ENCODE measurements around the gene CTDSPL. TPM values are rescaled to one million over a fixed set of nuclear protein-coding genes. Genes with fewer than 3 reads are reported as not detected.

Gene CTDSPL
- total and polyA plus RNA-seq, 2 of the 13 experiments (the other 11 are each of a cell fraction or from before 2014, with no cell fraction given): 26.1 to 142 TPM

DNA sequence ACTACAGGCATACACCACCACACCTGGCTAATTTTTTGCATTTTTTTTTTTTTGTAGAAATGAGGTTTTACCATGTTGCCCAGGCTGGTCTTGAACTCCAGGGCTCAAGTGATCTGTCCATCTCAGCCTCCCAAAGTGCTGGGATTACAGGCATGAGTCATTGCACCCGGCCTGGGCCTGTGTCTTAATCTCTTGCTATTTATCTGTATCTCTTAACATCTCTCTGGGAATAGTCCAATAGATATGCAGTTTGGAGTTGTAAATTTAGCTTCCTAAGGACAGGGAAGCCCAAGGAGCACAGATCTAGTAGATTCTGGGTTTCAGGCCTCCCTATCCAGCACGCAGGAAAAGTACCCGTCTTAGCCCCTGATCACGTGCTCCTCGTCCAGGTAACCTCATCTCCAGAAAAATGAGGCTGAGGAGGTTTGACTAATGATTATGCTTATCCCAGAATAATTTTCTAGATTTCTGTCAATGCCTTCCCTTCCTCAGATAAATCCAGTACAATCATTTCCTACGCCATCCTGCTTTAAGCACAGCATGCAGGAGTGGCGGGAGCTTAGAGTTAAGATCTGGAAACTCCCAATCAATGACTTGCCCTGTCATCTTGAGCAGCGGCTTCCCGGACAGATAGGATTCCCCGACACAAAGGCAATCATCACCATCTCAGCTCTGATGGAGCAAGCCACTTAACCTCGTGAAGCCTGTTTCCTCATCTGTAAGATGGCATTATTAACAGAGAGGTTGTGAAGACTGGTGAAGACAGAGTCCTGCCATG lies 12.3 kb upstream of the CTDSPL start:
- ATAC-seq (no peak), DNase-seq (ENCODE audit: low spot score) (no peak), FAIRE-seq (no peak)
- no peak overlapping the region for H3K4me2 ChIP-seq (ENCODE audit: low read depth, low read length)
- H3K27ac ChIP-seq (ENCODE audit: extremely low read length, insufficient read depth, low read length): no peak overlapping the region
- no peak for TF ChIP-seq NR1H2 (CRISPR knock-in tag; IDR thresholded peaks at IDR 0.05; ENCODE audit: borderline replicate concordance, low read depth)
- TF ChIP-seq ZNF598 (CRISPR knock-in tag; IDR thresholded peaks at IDR 0.05; ENCODE audit: borderline replicate concordance): no peak
- TF ChIP-seq, protein P1, sequence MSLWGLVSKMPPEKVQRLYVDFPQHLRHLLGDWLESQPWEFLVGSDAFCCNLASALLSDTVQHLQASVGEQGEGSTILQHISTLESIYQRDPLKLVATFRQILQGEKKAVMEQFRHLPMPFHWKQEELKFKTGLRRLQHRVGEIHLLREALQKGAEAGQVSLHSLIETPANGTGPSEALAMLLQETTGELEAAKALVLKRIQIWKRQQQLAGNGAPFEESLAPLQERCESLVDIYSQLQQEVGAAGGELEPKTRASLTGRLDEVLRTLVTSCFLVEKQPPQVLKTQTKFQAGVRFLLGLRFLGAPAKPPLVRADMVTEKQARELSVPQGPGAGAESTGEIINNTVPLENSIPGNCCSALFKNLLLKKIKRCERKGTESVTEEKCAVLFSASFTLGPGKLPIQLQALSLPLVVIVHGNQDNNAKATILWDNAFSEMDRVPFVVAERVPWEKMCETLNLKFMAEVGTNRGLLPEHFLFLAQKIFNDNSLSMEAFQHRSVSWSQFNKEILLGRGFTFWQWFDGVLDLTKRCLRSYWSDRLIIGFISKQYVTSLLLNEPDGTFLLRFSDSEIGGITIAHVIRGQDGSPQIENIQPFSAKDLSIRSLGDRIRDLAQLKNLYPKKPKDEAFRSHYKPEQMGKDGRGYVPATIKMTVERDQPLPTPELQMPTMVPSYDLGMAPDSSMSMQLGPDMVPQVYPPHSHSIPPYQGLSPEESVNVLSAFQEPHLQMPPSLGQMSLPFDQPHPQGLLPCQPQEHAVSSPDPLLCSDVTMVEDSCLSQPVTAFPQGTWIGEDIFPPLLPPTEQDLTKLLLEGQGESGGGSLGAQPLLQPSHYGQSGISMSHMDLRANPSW (CRISPR knock-in tag; IDR thresholded peaks at IDR 0.05; ENCODE audit: borderline replicate concordance): no peak
- TF ChIP-seq, protein P2, sequence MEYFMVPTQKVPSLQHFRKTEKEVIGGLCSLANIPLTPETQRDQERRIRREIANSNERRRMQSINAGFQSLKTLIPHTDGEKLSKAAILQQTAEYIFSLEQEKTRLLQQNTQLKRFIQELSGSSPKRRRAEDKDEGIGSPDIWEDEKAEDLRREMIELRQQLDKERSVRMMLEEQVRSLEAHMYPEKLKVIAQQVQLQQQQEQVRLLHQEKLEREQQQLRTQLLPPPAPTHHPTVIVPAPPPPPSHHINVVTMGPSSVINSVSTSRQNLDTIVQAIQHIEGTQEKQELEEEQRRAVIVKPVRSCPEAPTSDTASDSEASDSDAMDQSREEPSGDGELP (IDR thresholded peaks at IDR 0.05; ENCODE audit: borderline replicate concordance, low read depth): no peak
- no peak for TF ChIP-seq SUZ12 (IDR thresholded peaks at IDR 0.05; ENCODE audit: low read depth, low read length)
- TF ChIP-seq MIER2 (CRISPR knock-in tag; IDR thresholded peaks at IDR 0.05): no peak
- no peak for TF ChIP-seq ZNF30 (CRISPR knock-in tag; IDR thresholded peaks at IDR 0.05)
- no peak for TF ChIP-seq ZNF235 (CRISPR knock-in tag; IDR thresholded peaks at IDR 0.05; ENCODE audit: borderline replicate concordance)
- TF ChIP-seq, protein P3, sequence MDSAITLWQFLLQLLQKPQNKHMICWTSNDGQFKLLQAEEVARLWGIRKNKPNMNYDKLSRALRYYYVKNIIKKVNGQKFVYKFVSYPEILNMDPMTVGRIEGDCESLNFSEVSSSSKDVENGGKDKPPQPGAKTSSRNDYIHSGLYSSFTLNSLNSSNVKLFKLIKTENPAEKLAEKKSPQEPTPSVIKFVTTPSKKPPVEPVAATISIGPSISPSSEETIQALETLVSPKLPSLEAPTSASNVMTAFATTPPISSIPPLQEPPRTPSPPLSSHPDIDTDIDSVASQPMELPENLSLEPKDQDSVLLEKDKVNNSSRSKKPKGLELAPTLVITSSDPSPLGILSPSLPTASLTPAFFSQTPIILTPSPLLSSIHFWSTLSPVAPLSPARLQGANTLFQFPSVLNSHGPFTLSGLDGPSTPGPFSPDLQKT (CRISPR knock-in tag; IDR thresholded peaks at IDR 0.05; ENCODE audit: borderline replicate concordance): no peak
- no peak for TF ChIP-seq ZNF552 (CRISPR knock-in tag; IDR thresholded peaks at IDR 0.05; ENCODE audit: borderline replicate concordance)
- no peak for TF ChIP-seq ELF4 (CRISPR knock-in tag; IDR thresholded peaks at IDR 0.05; ENCODE audit: borderline replicate concordance)
- no peak for TF ChIP-seq HNRNPLL (IDR thresholded peaks at IDR 0.05; ENCODE audit: low read depth, low read length, poor library complexity, severe bottlenecking)
- TF ChIP-seq NRL (CRISPR knock-in tag; IDR thresholded peaks at IDR 0.05; ENCODE audit: borderline replicate concordance): no peak
- TF ChIP-seq ZNF572 (CRISPR knock-in tag; IDR thresholded peaks at IDR 0.05): no peak
- no peak for TF ChIP-seq ZNF567 (CRISPR knock-in tag; IDR thresholded peaks at IDR 0.05; ENCODE audit: borderline replicate concordance)
- no peak overlapping the region for H2AFZ ChIP-seq (ENCODE audit: low read length)
- WGBS (ENCODE audit: low lambda C conversion rate): 98% methylated on average over 11 of the region's 11 CpGs
- no peaks in the 10 kb centered on the region for H3K9me3 ChIP-seq (ENCODE audit: low read length)
- H3K79me2 ChIP-seq (ENCODE audit: insufficient read depth, low read length): no peaks in the 10 kb centered on the region
- POLR2A ChIA-PET: no interaction called here
- BruUV-seq (replicated peaks): no TSS peak
- CTCF ChIA-PET (ENCODE audit: low intra/inter-chr PET ratio, low total read pairs): no interaction called here
- no peak overlapping the region for H3K9ac ChIP-seq (ENCODE audit: insufficient read depth, low read depth, low read length)
- H3K4me3 ChIP-seq (replicated peaks in 1 of 3; ENCODE audit: insufficient read depth in 1 of 3, low read depth in 2 of 3, low read length in 3 of 3): no peak overlapping the region
- intact Hi-C loops (cut with micrococcal nuclease; ENCODE audit: unreplicated experiment) (no loop called here), in situ Hi-C loops (cut with HindIII; ENCODE audit: extremely low pct_ligation_motif_present, low pct_unique_long_range_greater_than_20kb) (no loop called here)
- peaks cover 0 to 2% of the 10 kb centered on the region in 2 experiments; a peak in 2 of 5 replicates for H3K36me3 ChIP-seq (replicated peaks in 1 of 2; ENCODE audit: control insufficient read depth in 1 of 2, insufficient read depth in 2 of 2, low read length in 2 of 2)
- H4K20me1 ChIP-seq (ENCODE audit: insufficient read depth, low read length): no peaks in the 10 kb centered on the region
- H3K27me3 ChIP-seq (ENCODE audit: control insufficient read depth in 1 of 2, insufficient read depth in 2 of 2, low read length in 2 of 2): no peaks in the 10 kb centered on the region
- no peaks in the 10 kb centered on the region for H3K4me1 ChIP-seq (ENCODE audit: insufficient read depth, low read length)

Measured in HepG2 (cell line).